GM19452 (cell line): Measurements from ENCODE around the gene CRTC2.
A peak's percentile ranks its signal among the peaks of the same experiment; 100 is the strongest.
"Not testable (repeated sequence)": the region's sequence is repeated elsewhere in the genome, so short reads cannot be mapped to it uniquely, and the experiment has no call there.

ENCODE experiments used
- ATAC-seq: cut with Tn5 transposase; IDR thresholded peaks from one replicate; pipeline ENCODE4 v1.9.1; 2021; ENCODE audit not compliant: unreplicated experiment

CRTC2 gene

GRCh38 chr1:153958111-153958960 is at the start of gene CRTC2:
Gene CRTC2, minus strand, starts transcription at chr1:153958612. Its CDS starts 115 bp downstream, at chr1:153958497.
- peak; percentile 80 for ATAC-seq

- no peak for ATAC-seq
These were observed 47.7 kb upstream of the CRTC2 start for GRCh38 chr1:154006136-154006535.

GRCh38 chr1:154000420-154000819 is 42.0 kb upstream of the CRTC2 start:
- ATAC-seq = no peak

GRCh38 chr1:153996882-153997281 is 38.5 kb upstream of the CRTC2 start:
- ATAC-seq = not testable (repeated sequence)

- ATAC-seq = no peak
These were observed 37.2 kb upstream of the CRTC2 start for GRCh38 chr1:153995640-153996039.

GRCh38 chr1:153995202-153995601 is 36.8 kb upstream of the CRTC2 start:
- ATAC-seq = no peak

GRCh38 chr1:153991806-153992205 is 33.4 kb upstream of the CRTC2 start:
- no peak for ATAC-seq

GRCh38 chr1:153991151-153991630 is 32.8 kb upstream of the CRTC2 start:
- ATAC-seq = no peak

GRCh38 chr1:153990468-153991150 is 32.2 kb upstream of the CRTC2 start, which contains the start of gene RPS27:
Gene RPS27, plus strand, starts transcription at chr1:153990762. Its CDS starts 35 bp downstream, at chr1:153990797.
- ATAC-seq = peak; percentile 60

- ATAC-seq = no peak
These were observed 29.2 kb upstream of the CRTC2 start for GRCh38 chr1:153987621-153988020.

- no peak for ATAC-seq
These were observed 27.7 kb upstream of the CRTC2 start, which contains the start of gene RAB13 for GRCh38 chr1:153985941-153986761. Gene RAB13, minus strand, starts transcription at chr1:153986339. Its CDS starts 103 bp downstream, at chr1:153986236.

- ATAC-seq = no peak
These were observed 27.0 kb upstream of the CRTC2 start for GRCh38 chr1:153985341-153985912.

GRCh38 chr1:153984123-153984894 is 25.9 kb upstream of the CRTC2 start:
- no peak for ATAC-seq

GRCh38 chr1:153981735-153982134 is 23.3 kb upstream of the CRTC2 start:
- ATAC-seq = not testable (repeated sequence)

- not testable (repeated sequence) for ATAC-seq
These were observed 20.7 kb upstream of the CRTC2 start for GRCh38 chr1:153979091-153979490.

- ATAC-seq = no peak
These were observed 20.0 kb upstream of the CRTC2 start for GRCh38 chr1:153978274-153978909.

- ATAC-seq = peak; percentile 81
These were observed 19.1 kb upstream of the CRTC2 start, which contains the start of gene JTB for GRCh38 chr1:153977250-153978240. Gene JTB, minus strand, starts transcription at chr1:153977674. Its CDS starts 422 bp downstream, at chr1:153977252.

GRCh38 chr1:153976819-153977249 is 18.4 kb upstream of the CRTC2 start:
- ATAC-seq = no peak
